KBM-7 (cell line): Measurements from ENCODE around the gene RADIL.

Experiments
- DNase-seq: peaks from one replicate; pipeline ENCODE4 v3.0.0-alpha.2; 2015
- in situ Hi-C: fragments of 300-500 bp; cut with MboI; formaldehyde crosslinking; loops from 2 replicates; pipeline ENCODE4 v1.14.3; 2020; ENCODE audit warnings: low sequenced_read_pairs, low pct_unique_long_range_greater_than_20kb, mixed read lengths

RADIL gene

GRCh38 chr7:4769761-4770160, 113.8 kb downstream of the RADIL start:
- DNase-seq = no peak
- in situ Hi-C loops = no loop called here

GRCh38 chr7:4768597-4769569, 114.6 kb downstream of the RADIL start:
- in situ Hi-C loops = no loop called here
- no peak for DNase-seq

GRCh38 chr7:4766666-4767519, 116.6 kb downstream of the RADIL start:
- no peak for DNase-seq
- in situ Hi-C loops = no loop called here

GRCh38 chr7:4765776-4766490, 117.6 kb downstream of the RADIL start:
- in situ Hi-C loops = no loop called here
- DNase-seq = no peak

DNA sequence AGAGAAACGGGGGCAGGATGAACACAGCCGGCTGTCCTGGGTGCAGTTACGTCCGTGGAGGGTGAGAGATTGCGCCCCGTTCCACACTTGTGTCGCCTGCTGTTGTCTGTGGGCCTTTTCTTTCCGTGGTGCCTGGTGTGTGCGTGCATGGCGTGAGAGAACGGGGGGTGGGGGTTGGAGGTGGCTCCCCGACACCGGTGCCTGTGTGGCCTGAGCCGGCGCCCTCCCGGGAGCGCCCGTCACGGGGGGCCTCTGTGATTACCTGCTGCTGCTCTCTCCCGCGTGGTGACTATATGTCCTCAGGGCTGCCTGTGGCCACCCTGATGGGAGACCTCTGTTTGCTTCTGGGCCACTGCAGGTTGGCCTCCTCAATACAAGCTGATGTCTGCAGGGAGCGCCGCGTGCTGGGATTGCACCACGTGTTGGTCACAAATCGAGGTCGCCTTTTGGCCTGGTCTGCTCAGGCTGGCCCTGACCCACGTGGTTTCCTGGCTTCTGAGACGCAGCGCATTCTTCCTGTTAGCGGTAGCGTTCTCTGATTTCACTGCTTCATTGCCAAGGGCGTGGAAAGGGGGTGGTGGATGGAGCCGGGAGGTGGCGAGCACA, 119.0 kb downstream of the RADIL start:
- in situ Hi-C loops = no loop called here
- no peak for DNase-seq

GRCh38 chr7:4763794-4764185, 119.7 kb downstream of the RADIL start:
- DNase-seq = no peak
- in situ Hi-C loops = no loop called here

DNA sequence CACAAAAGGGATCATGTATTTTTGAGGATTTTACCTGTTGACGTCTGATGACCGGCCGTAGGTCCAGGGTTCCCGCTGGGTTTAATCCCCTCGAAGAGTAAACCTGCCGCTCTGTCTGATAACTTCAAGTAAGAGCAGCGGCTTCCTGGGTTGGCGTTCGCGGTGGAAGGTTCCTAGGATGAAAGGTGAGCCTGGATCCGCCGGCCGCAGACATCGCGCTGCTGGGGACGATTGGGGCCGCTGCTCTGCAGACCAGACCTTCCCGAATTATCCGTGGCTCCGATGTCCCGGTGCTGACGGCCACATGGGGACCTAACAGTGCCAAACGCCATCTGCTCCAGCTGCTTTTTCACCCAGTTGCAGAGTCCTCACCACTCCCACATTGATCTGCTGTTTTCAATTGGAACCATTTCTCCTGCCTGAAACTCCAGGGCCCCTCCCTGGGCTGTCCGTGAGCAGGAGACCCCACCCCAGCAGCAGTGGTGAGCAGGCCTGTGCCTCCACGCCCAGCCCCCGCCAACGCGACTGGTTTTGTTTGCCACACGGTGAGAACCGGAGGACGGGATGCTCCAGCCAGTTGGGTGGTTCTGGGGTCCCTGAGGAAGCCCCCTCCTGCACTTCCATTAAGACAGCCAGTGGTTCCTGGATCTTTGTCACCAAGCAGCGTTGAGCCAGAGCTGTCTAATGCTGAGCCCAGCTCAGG, 120.3 kb downstream of the RADIL start:
- in situ Hi-C loops = no loop called here
- DNase-seq = no peak

DNA sequence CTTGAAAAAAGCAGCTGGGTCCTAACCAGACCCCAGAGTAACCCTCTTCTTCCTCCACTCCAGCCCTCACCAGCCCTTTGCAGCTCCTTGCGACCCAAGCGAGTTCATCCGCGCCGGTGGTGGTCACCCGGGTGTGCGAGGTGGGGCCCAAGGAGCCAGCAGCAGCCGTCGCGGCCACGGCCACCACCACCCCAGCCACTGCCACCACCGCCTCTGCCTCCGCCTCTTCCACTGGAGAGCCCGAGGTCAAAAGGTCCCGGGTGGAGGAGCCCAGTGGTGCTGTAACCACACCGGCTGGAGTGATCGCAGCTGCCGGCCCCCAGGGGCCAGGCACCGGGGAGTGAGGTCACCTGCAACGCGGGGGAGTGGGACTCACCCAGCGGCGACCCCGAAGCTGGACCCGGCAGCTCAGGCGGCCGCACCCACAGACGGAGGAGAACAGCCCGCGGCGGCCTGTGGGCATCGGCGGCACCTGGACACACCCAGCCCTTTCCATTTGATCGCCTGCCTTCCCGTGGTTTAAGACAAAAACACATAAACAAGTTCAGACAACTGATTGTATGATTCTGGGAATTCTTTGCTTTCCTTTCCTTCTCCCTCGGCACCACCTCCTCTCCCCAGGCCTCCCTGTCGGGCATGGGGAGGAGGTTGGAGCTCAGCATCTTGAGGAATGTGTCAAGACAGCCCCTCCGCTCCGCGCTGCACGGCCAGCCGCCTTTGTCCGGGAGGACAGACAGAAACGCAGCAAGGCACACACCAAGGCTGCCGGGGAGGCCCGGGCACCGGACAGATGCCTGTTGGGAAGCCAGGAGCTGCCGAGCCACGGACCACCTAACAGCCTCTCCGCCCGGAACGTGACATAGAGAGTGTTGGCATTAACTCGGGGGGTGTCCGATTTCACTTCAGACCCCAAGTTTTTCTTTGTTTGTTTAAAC, 121.1 kb downstream of the RADIL start:
- DNase-seq = no peak
- in situ Hi-C loops = no loop called here

- in situ Hi-C loops = no loop called here
- DNase-seq = no peak
These were observed 122.6 kb downstream of the RADIL start for GRCh38 chr7:4760952-4761351.

DNA sequence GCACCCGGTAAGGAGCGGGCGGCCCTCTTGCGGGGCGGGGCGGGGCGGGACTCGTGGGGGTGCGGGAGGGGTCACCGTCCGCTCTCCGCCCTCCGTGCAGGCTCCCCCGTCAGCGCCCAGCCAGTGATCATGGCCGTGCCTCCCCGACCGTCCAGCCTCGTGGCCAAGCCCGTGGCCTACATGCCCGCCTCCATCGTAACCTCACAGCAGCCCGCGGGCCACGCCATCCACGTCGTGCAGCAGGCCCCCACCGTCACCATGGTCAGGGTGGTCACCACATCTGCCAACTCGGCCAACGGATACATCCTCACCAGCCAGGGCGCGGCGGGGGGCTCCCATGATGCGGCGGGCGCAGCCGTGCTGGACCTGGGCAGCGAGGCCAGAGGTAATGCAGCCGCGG, 124.3 kb downstream of the RADIL start:
- in situ Hi-C loops = no loop called here
- no peak for DNase-seq

DNA sequence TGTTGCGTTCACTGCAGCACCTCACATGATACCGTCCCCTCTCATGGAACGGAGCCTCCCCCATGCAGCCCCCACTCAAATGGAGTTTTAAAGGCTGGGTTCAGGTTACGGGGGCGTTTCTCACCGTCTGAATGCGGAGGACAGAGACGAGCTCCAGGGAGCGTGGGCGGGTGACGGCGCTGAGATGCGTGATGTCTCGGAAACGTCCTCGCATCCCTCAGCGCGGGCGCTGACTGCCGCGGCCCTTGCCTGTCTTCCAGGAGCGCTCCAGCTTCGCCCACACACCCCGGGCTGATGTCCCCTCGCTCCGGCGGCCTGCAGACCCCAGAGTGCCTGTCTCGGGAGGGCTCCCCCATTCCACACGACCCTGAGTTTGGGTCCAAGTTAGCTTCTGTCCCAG, 124.7 kb downstream of the RADIL start:
- no peak for DNase-seq
- in situ Hi-C loops = no loop called here

GRCh38 chr7:4758111-4758510, 125.4 kb downstream of the RADIL start:
- DNase-seq = no peak
- in situ Hi-C loops = no loop called here

GRCh38 chr7:4755045-4755444, 128.5 kb downstream of the RADIL start:
- no peak for DNase-seq
- in situ Hi-C loops = no loop called here

GRCh38 chr7:4754433-4755010, 129.0 kb downstream of the RADIL start:
- in situ Hi-C loops = no loop called here
- no peak for DNase-seq

- DNase-seq = peak; percentile 63
- in situ Hi-C loops = no loop called here
These were observed 129.7 kb downstream of the RADIL start for GRCh38 chr7:4753598-4754432.

DNA sequence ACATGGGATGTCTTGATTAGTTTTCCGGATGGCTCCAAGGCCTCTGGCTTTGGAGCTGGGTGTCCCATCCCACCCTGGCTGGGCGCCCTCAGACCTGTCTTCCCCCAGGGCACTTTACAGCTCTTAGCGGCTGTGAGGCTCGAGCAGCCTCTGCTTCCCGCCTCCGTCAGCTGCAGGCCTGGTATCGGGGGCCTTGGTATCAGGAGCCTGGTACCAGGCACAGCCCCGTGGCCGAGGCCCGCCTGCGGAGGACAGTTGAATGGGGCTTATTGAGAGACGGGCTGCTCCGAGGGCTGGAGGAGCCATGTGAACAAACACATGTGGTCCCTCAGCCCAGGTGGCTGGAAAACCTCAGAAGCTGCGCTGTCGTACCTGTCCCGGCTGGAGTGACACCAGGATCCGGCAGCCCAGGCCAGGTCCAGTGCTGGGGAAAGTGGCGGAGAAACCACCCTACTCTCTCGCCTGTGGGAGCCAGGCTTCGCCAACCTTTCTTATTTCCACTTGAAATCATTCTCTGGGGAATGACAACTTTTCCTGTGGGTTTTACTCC, 132.0 kb downstream of the RADIL start:
- in situ Hi-C loops = no loop called here
- no peak for DNase-seq
